GM12878 (cell line): ENCODE measurements around the gene ADGRV1. TPM values are rescaled to one million over a fixed set of nuclear protein-coding genes. Genes with fewer than 3 reads are reported as not detected.

Experiments used
- ATF3 ChIP-seq: IDR thresholded peaks from 2 replicates; pipeline ENCODE4 v1.6.1; 2011; ENCODE audit warnings: low read depth, mild to moderate bottlenecking, low read length, moderate library complexity, borderline replicate concordance; ENCODE audit errors: extremely low read depth
- BCL11A ChIP-seq: IDR thresholded peaks from 2 replicates; pipeline ENCODE4 v1.6.1; 2011; ENCODE audit warnings: low read depth, low read length
- BCL3 ChIP-seq: IDR thresholded peaks from 2 replicates; pipeline ENCODE4 v1.6.1; 2011; ENCODE audit warnings: borderline replicate concordance, low read depth, mild to moderate bottlenecking, moderate library complexity, low read length; ENCODE audit not compliant: insufficient read depth, poor library complexity, severe bottlenecking
- CEBPZ ChIP-seq: fragments of 150-350 bp; IDR thresholded peaks from 2 replicates; pipeline ENCODE4 v1.6.1; 2016; ENCODE audit warnings: low read depth, low read length
- ESRRA ChIP-seq: IDR thresholded peaks from 2 replicates; pipeline ENCODE4 v1.6.1; 2012; ENCODE audit warnings: mild to moderate bottlenecking, low read length, improper control_type of control experiment
- NBN ChIP-seq: fragments of 450-650 bp; IDR thresholded peaks from 2 replicates; pipeline ENCODE4 v1.6.1; 2016
- NR2C2 ChIP-seq: IDR thresholded peaks from 2 replicates; pipeline ENCODE4 v1.6.1; 2011; ENCODE audit warnings: borderline replicate concordance, low read depth; ENCODE audit not compliant: control insufficient read depth, insufficient read length
- PAX5 ChIP-seq: IDR thresholded peaks from 2 replicates; pipeline ENCODE4 v1.6.1; 2011; ENCODE audit warnings: low read depth, low read length, borderline replicate concordance
- polyA plus RNA-seq, 11 experiments: library from polyadenylated mRNA; depleted of rRNA in 4 of 11; unstranded in 6 of 11; stranded (reverse) in 5 of 11; fragments of >200 nt; fragmentation: Nextera tagmentation in 4 of 11; fragmentation: Illumina TruSeq in 1 of 11; extraction: Ambion mirVana in 4 of 11; extraction: Trizol in 1 of 11; gene quantifications; 1 replicate in 1 of 11; 2 replicates in 10 of 11; pipeline versions ENCODE4 v1.2.1 to v1.2.3, GENCODE V29; 2011 to 2016; ENCODE audit warnings: inconsistent platforms in 2 of 11, missing spikeins in 2 of 11, low read depth in 1 of 11
- total RNA-seq, 4 experiments: library from RNA; depleted of rRNA in 3 of 4; stranded (reverse); fragments of >200 nt in 3 of 4; fragmentation: Illumina TruSeq in 1 of 4; extraction: Trizol in 1 of 4; gene quantifications; 2 replicates each; pipeline versions ENCODE4 v1.2.1 to v1.2.3, GENCODE V29; 2013 to 2021

ADGRV1 gene
- total and polyA plus RNA-seq, 10 of the 15 experiments (the other 5 are each of a cell fraction or from before 2014, with no cell fraction given): 0.04 to 8.1 (median 0.16) TPM; not detected in 1

- TF ChIP-seq BCL3: no peak
- TF ChIP-seq BCL11A: no peak
- no peak for TF ChIP-seq NR2C2
- no peak for TF ChIP-seq CEBPZ
- TF ChIP-seq PAX5: no peak
- no peak for TF ChIP-seq ATF3
- no peak for TF ChIP-seq ESRRA
- no peak for TF ChIP-seq NBN
Measured at GRCh38 chr5:90636948-90637347, 78.4 kb downstream of the ADGRV1 start (continued).
